H1 (cell line): ENCODE measurements around the gene ATP13A2. TPM values are rescaled to one million over a fixed set of nuclear protein-coding genes. Genes with fewer than 3 reads are reported as not detected.

Source experiments
- CTCF ChIA-PET: fragments of 300-600 bp; sonication (Branson Sonifier 250); formaldehyde crosslinking; loops from one replicate; lab custom pipeline; 2021; ENCODE audit not compliant: partially characterized antibody; lab: Charles Lee
- POLR2A ChIA-PET: fragments of 300-600 bp; sonication (Branson Sonifier 250); formaldehyde crosslinking; loops from one replicate; lab custom pipeline; 2021; ENCODE audit warnings: inconsistent platforms; ENCODE audit not compliant: partially characterized antibody; lab: Charles Lee
- DNase-seq, 2 experiments: peaks; one replicate each; pipeline versions ENCODE4 v3.0.0 to v3.0.0-alpha.2; 2010 to 2022; ENCODE audit warnings: low spot score in 2 of 2, low read depth in 1 of 2, mixed read lengths in 1 of 2
- FAIRE-seq: peaks from 2 replicates; lab custom pipeline; 2011; peaks lifted over from hg19 to GRCh38; lab: Jason Lieb, UNC
- H2AFZ ChIP-seq: 2 replicates; pipeline ENCODE4 v1.8.1; 2012; ENCODE audit warnings: low read length, inconsistent platforms
- H2AK5ac ChIP-seq: 2 replicates; pipeline ENCODE4 v1.6.1; 2013; ENCODE audit warnings: low read depth, low read length
- H2BK120ac ChIP-seq: replicated peaks from 2 replicates; pipeline ENCODE3; 2013; ENCODE audit warnings: low read depth, low read length, inconsistent platforms
- H2BK12ac ChIP-seq: 2 replicates; pipeline ENCODE4 v1.6.1; 2013; ENCODE audit warnings: low read depth, low read length
- H2BK15ac ChIP-seq: 2 replicates; pipeline ENCODE4 v1.6.1; 2013; ENCODE audit warnings: low read length
- H2BK20ac ChIP-seq: 2 replicates; pipeline ENCODE4 v1.6.1; 2013; ENCODE audit warnings: low read length
- H2BK5ac ChIP-seq: 2 replicates; pipeline ENCODE4 v1.6.1; 2013; ENCODE audit warnings: low read depth, low read length
- H3K14ac ChIP-seq: 2 replicates; pipeline ENCODE4 v1.6.1; 2013; ENCODE audit warnings: inconsistent platforms; ENCODE audit not compliant: insufficient read length
- H3K18ac ChIP-seq: 2 replicates; pipeline ENCODE4 v1.6.1; 2013; ENCODE audit warnings: low read length; ENCODE audit errors: extremely low read depth
- H3K23ac ChIP-seq: 2 replicates; pipeline ENCODE4 v1.6.1; 2013; ENCODE audit warnings: inconsistent platforms; ENCODE audit not compliant: insufficient read length
- H3K23me2 ChIP-seq: 2 replicates; pipeline ENCODE4 v1.6.1; 2013; ENCODE audit warnings: low read depth, low read length
- H3K27ac ChIP-seq: 2 replicates; pipeline ENCODE4 v1.6.1; 2011; ENCODE audit warnings: low read depth, low read length, inconsistent platforms
- H3K27me3 ChIP-seq, 4 experiments: replicated peaks in 1 of 4; 1 replicate in 1 of 4; 2 replicates in 3 of 4; pipeline versions ENCODE4 v1.6.1 to v1.8.1; 2011 to 2013; ENCODE audit warnings: low read length in 3 of 4, mild to moderate bottlenecking in 3 of 4, inconsistent platforms in 2 of 4, mixed read lengths in 2 of 4, moderate library complexity in 1 of 4; ENCODE audit not compliant: control insufficient read depth in 3 of 4, insufficient read depth in 3 of 4; ENCODE audit errors: extremely low read depth in 1 of 4
- H3K36me3 ChIP-seq, 4 experiments: 2 replicates each; pipeline versions ENCODE4 v1.6.1 to v1.8.1; 2011 to 2013; ENCODE audit warnings: mild to moderate bottlenecking in 4 of 4, low read length in 3 of 4, moderate library complexity in 2 of 4, control low read depth in 1 of 4, inconsistent platforms in 1 of 4; ENCODE audit not compliant: insufficient read depth in 4 of 4, control insufficient read depth in 2 of 4
- H3K4ac ChIP-seq: replicated peaks from 2 replicates; pipeline ENCODE3; 2013; ENCODE audit warnings: low read length, low read depth, mixed read lengths, inconsistent platforms; ENCODE audit not compliant: insufficient read length
- H3K4me1 ChIP-seq, 4 experiments: replicated peaks in 1 of 4; 1 replicate in 1 of 4; 2 replicates in 3 of 4; pipeline versions ENCODE4 v1.6.1 to v1.8.1; 2011 to 2013; ENCODE audit warnings: low read length in 3 of 4, inconsistent platforms in 2 of 4, mixed read lengths in 1 of 4; ENCODE audit not compliant: insufficient read depth in 4 of 4, control insufficient read depth in 3 of 4
- H3K4me2 ChIP-seq, 2 experiments: 2 replicates each; pipeline versions ENCODE4 v1.6.1 to v1.8.1; 2011 to 2013; ENCODE audit warnings: low read depth in 2 of 2, low read length in 2 of 2, control low read depth in 1 of 2, inconsistent platforms in 1 of 2, mild to moderate bottlenecking in 1 of 2; ENCODE audit not compliant: insufficient read depth in 1 of 2
- H3K4me3 ChIP-seq, 4 experiments: fragments of 200-600, 300-600 bp in 1 of 4; sonication (generic), shearing (Covaris generic), sonication (Bioruptor Twin) in 1 of 4; 2 replicates each; pipeline versions ENCODE4 v1.5.1 to v1.8.1; 2011 to 2016; ENCODE audit warnings: low read length in 4 of 4, low read depth in 3 of 4, control low read depth in 2 of 4, inconsistent platforms in 2 of 4, mild to moderate bottlenecking in 2 of 4, mixed read lengths in 1 of 4, moderate library complexity in 1 of 4; ENCODE audit not compliant: insufficient read depth in 2 of 4; ENCODE audit errors: extremely low read depth in 1 of 4
- H3K56ac ChIP-seq: replicated peaks from 2 replicates; pipeline ENCODE3; 2013; ENCODE audit warnings: low read depth, mild to moderate bottlenecking, mixed read lengths, low read length, inconsistent platforms; ENCODE audit not compliant: insufficient read length
- H3K79me1 ChIP-seq: 2 replicates; pipeline ENCODE4 v1.6.1; 2013; ENCODE audit warnings: low read depth, low read length, control low read depth
- H3K79me2 ChIP-seq, 2 experiments: 2 replicates each; pipeline versions ENCODE4 v1.6.1 to v1.8.1; 2012 to 2013; ENCODE audit warnings: low read length in 2 of 2, mild to moderate bottlenecking in 2 of 2, inconsistent platforms in 1 of 2; ENCODE audit not compliant: insufficient read depth in 2 of 2, control insufficient read depth in 1 of 2
- H3K9ac ChIP-seq, 4 experiments: replicated peaks in 1 of 4; 1 replicate in 1 of 4; 2 replicates in 3 of 4; pipeline versions ENCODE4 v1.6.1 to v1.8.1; 2011 to 2013; ENCODE audit warnings: low read depth in 3 of 4, low read length in 3 of 4, control low read depth in 2 of 4, mild to moderate bottlenecking in 2 of 4, moderate library complexity in 2 of 4, inconsistent platforms in 1 of 4; ENCODE audit errors: extremely low read depth in 1 of 4
- H3K9me3 ChIP-seq, 2 experiments: 2 replicates each; pipeline versions ENCODE4 v1.6.1 to v1.8.1; 2012 to 2013; ENCODE audit warnings: mild to moderate bottlenecking in 2 of 2, moderate library complexity in 2 of 2, control low read depth in 1 of 2, inconsistent platforms in 1 of 2, low read depth in 1 of 2, low read length in 1 of 2, mixed read lengths in 1 of 2; ENCODE audit not compliant: insufficient read depth in 2 of 2
- H4K20me1 ChIP-seq, 2 experiments: replicated peaks in 1 of 2; 2 replicates each; pipeline versions ENCODE3 to v1.8.1; 2011 to 2013; ENCODE audit warnings: inconsistent platforms in 2 of 2, low read length in 2 of 2, mild to moderate bottlenecking in 1 of 2; ENCODE audit not compliant: insufficient read depth in 2 of 2, control insufficient read depth in 1 of 2
- H4K5ac ChIP-seq: 2 replicates; pipeline ENCODE4 v1.6.1; 2013; ENCODE audit warnings: low read length, low read depth, mixed read lengths, inconsistent platforms; ENCODE audit not compliant: insufficient read length
- H4K8ac ChIP-seq: 2 replicates; pipeline ENCODE4 v1.8.0; 2013; ENCODE audit warnings: mild to moderate bottlenecking, moderate library complexity, low read length, inconsistent platforms; ENCODE audit not compliant: insufficient read depth; ENCODE audit errors: extremely low read depth
- H4K91ac ChIP-seq: replicated peaks from 2 replicates; pipeline ENCODE3; 2013; ENCODE audit warnings: low read length, mixed read lengths, inconsistent platforms; ENCODE audit not compliant: insufficient read length
- BRCA1 ChIP-seq: IDR thresholded peaks from 2 replicates; pipeline ENCODE4 v1.6.1; 2012; ENCODE audit warnings: low read depth, low read length, improper control_type of control experiment
- CHD2 ChIP-seq: IDR thresholded peaks from 2 replicates; pipeline ENCODE4 v1.6.1; 2012; ENCODE audit warnings: low read length, improper control_type of control experiment
- CREB1 ChIP-seq: IDR thresholded peaks from 2 replicates; pipeline ENCODE4 v1.6.1; 2012; ENCODE audit warnings: inconsistent platforms
- E2F6 ChIP-seq: IDR thresholded peaks from 2 replicates; pipeline ENCODE4 v1.6.1; 2012; ENCODE audit warnings: inconsistent platforms
- SP2 ChIP-seq: IDR thresholded peaks from 2 replicates; pipeline ENCODE4 v1.6.1; 2012; ENCODE audit warnings: mild to moderate bottlenecking, low read length, inconsistent platforms
- WGBS, 2 experiments: shearing (Covaris generic) in 1 of 2; methylation state at CpG; one replicate each; pipeline versions ENCODE4 v1.1.6 to v1.1.7; 2013 to 2015; ENCODE audit warnings: low lambda C conversion rate in 2 of 2, mixed read lengths in 2 of 2, inconsistent platforms in 1 of 2, low coverage in 1 of 2, missing lambda C conversion rate in 1 of 2; ENCODE audit not compliant: insufficient replicate concordance in 2 of 2, insufficient coverage in 1 of 2, insufficient read length in 1 of 2; ENCODE audit errors: extremely low coverage in 1 of 2, missing lambda C conversion rate in 1 of 2; 5-methylcytosine and 5-hydroxymethylcytosine counted together
- polyA plus RNA-seq, 7 experiments: library from polyadenylated mRNA; depleted of rRNA in 3 of 7; stranded (reverse) in 5 of 7; unstranded in 2 of 7; fragments of >200 nt in 5 of 7; fragments of 200-250 nt in 2 of 7; gene quantifications; 1 replicate in 5 of 7; 2 replicates in 1 of 7; 4 replicates in 1 of 7; pipeline versions ENCODE4 v1.2.1 to v1.2.3, GENCODE V29; 2011 to 2013; ENCODE audit warnings: missing spikeins in 2 of 7, mixed read lengths in 2 of 7
- total RNA-seq: library from RNA; stranded (reverse); fragmentation: NEBNext Ultra II Directional; extraction: Animal tissue kit (Norgen Biotek cat#: 25700); gene quantifications from 2 replicates; pipeline ENCODE4 v1.2.1, GENCODE V29; 2021

Gene ATP13A2
- total and polyA plus RNA-seq, 2 of the 8 experiments (the other 6 are each of a cell fraction or from before 2014, with no cell fraction given), result 82.1 to 83.6 TPM

- Histone ChIP-seq H3K23ac (no peak overlapping the region), H4K8ac (no peak overlapping the region), H3K4me2 (no peak overlapping the region), H3K4ac (no peak overlapping the region), H3K4me3 (no peak overlapping the region), H2BK15ac (no peak overlapping the region)
- DNase-seq, result no peak
- no peak for TF ChIP-seq CHD2
- TF ChIP-seq SP2, result no peak
- no peak for TF ChIP-seq BRCA1
- TF ChIP-seq CREB1, result no peak
- no peak for TF ChIP-seq E2F6
- TF ChIP-seq, all 59 proteins: peak for 0
- Histone ChIP-seq H3K56ac (no peak overlapping the region), H3K27ac (no peak overlapping the region), H4K20me1 (peaks cover 0 to 4% of the 10 kb centered on the region in 2 experiments), H2BK12ac (no peak overlapping the region), H3K9ac (no peak overlapping the region), H3K18ac (no peak overlapping the region), H3K23me2 (no peaks in the 10 kb centered on the region), H2BK5ac (no peak overlapping the region), H3K36me3 (peaks cover 4 to 35% (median 19%) of the 10 kb centered on the region in 4 experiments; a peak in 7 of 8 replicates), H4K5ac (no peak overlapping the region), H3K14ac (no peak overlapping the region), H2AFZ (no peak overlapping the region), H2BK20ac (no peak overlapping the region), H2AK5ac (no peak overlapping the region), H3K27me3 (no peaks in the 10 kb centered on the region), H4K91ac (no peak overlapping the region), H3K79me1 (no peaks in the 10 kb centered on the region), H3K4me1 (no peaks in the 10 kb centered on the region), H2BK120ac (no peak overlapping the region), H3K9me3 (no peaks in the 10 kb centered on the region), H3K79me2 (no peaks in the 10 kb centered on the region)
- no peak for FAIRE-seq
- 93% methylated on average over 23 of the region's 25 CpGs; no CpG with 5 or more reads in 1 of the 2 experiments for WGBS, 2 experiments
- ChIA-PET POLR2A (interaction anchor here (0.9 kb wide), 1 partner anchor 18 kb away, joined by 3 read pairs; no protein-coding TSS in a partner anchor), CTCF (interaction anchor here (0.6 to 4.3 kb wide), 13 partner anchors 9 to 331 kb away, joined by 3 to 20 read pairs (median 5); partner anchors contain the start of gene MFAP2)
Measured at GRCh38 chr1:16955186-16955585, 56.5 kb downstream of the ATP13A2 start.
